Activated T-cell treated with anti-CD3 and anti-CD28 coated beads for 4 hours (primary cell): ENCODE measurements around the gene IPCEF1.
A peak's percentile ranks its signal among the peaks of the same experiment; 100 is the strongest.

ENCODE experiments used
- DNase-seq: peaks from one replicate; pipeline ENCODE4 v3.0.0-alpha.2; 2020

The IPCEF1 gene

DNA sequence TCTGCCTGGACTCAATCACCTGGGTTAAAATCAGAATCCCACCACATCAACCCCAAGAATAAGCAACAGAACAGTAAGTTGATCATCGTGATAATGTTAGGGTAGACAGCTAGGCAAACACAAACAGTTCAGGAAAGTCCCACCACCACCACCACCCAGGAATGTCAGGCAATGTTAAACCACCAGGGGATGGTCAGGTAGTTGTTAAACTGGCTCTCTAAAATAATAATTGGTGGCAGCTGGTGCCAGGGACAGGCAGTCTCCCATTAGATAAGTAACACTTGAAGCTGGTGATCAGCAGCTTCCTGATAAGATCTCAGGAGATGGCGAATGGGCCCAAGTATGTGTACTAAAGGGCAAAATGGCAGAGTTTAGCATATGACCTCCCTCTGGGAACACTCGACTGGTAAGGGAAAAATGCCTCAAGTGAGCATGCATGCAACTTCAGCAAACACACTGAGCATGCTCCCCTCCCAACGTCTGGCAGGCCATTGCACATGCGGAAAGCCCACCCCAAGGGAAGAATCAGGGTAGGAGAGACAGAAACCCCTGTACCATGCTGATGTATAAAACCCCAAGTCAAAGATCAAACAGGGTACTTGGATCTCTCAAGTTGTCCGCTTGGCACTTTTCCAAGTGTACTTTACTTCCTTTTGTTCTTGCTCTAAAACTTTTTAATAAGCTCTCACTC lies 66.6 kb downstream of the IPCEF1 start:
- DNase-seq = no peak

DNA sequence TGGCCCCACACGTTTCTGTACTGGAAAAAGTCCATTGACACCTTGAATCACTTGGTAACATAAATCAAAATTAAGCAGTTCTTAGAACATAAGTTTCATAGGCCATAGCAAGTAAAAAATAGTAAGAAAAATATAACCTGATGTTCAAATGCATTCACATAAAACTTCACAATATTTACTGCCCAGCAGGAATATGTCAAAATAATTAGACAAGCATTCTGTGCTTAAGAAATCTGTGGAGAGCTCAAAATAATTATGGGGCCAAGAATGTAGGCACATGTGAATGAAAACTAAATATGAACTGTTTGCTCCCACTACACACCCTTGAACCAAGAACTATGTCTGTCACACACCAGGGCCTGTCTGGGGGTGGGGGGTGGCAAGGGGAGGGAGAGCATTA lies 70.8 kb downstream of the IPCEF1 start:
- no peak for DNase-seq

DNA sequence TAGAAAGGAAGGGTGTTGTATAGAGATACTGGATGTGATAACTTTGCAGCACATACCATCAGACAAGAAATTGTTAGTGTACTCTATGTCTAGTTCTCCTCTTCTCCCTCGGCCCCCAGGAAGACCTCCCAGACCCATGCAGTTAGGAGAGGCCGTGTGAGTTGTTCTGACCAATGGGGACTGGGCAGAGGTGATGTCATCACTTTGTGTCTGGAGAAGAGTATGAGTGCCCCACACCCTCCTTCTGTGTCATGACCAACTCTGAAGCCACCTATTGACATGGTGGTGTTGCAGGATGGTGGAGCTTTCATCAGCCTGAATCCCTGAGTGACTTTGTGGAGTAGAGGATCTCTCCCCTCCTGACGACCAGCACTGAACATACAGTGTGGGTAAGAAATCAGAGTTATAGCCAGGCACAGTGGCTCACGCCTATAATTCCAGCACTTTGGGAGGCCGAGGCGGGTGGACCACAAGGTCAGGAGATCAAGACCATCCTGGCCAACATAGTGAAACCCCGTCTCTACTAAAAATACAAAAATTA lies 72.2 kb downstream of the IPCEF1 start:
- no peak for DNase-seq

DNA sequence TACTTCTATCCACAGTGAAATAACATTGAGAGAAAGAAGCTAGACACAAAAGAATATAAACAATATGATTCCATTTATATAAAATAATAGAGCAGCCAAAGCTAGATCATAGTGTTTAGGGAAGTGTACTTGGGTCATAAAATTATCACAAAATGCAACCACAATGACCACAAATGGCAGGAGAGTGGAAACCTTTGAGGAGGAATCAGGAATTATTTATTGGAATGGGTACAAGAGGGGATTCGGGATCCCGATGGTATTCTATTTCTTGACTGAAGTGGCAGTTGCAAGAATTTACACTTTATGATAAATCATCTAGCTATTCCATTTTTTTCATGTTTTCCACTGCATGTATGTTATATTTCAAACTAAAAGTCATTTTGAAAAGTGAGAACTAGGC lies 76.1 kb downstream of the IPCEF1 start:
- DNase-seq = no peak

DNA sequence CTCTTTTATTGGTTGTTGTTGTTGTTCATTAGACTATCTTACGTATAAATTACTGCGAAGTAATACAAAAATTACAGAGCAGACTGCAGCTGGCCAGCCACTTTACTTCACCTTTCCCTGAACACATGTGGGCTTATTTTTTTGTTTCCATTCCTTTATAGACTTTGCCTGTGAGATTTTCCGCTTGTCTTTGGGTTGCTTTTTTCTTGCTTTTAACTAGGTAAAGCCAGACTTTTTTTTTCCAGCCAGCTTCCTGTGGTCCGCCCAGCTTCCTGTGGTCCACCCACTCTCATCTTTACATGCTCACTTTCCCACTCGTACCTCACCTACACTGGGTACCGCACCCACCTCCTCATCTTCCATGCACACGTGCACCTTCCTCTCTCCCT lies 79.0 kb downstream of the IPCEF1 start:
- peak; percentile 29 for DNase-seq

DNA sequence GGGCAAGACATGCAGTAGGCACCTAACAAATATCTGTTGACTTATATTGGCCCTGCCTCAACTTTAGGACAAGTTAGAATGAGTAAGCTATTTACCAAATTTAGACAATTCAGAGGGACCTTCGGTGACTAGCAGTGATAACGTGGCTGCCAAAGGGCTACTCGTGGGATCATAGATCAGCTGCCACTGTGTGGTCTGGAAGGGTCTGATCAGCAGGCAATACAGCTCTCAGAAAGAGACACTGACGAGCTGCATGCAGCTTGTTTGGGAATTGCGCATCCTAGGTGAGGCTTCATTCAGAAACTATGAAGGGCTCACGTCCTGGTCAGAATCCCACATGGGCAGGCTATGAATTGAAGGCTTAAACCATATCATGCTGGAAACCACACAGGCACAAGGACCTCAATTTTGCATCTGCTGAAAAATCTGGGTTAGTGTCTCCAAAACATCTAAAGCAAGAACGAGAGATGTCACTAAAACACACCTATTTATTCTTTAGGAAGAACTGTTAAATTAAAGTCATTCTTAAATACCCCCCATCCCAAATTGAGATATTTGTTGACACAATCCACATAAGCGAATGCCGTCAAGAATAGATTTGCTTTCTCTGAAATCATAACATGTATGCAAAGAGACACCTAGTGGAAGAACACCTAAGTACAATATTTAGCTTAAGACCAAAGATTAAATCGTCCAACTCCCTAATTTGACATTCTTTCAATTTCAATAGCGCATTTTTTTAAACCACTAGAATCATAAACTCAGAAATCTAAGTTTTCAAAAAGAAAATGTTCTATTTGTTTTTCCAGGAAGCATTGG lies 79.6 kb downstream of the IPCEF1 start:
- DNase-seq = no peak

DNA sequence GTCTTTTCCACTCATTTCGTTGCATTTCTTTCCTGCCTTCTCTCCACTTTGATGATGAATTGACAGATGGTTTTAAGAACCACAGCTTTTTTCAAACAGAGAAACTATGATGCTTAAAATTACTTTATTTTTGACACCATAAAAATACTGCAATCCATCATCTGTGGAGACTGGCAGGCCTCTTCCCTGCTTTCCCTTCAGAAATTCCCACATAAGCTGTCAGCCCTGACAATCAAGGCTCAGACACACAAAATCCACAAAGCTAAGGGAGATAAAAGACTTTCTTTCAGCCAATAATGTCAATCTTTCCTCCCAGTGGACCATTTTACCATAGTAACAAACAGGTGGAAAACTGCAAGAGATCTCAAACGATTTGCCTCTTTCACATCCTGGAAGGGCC lies 82.4 kb downstream of the IPCEF1 start:
- no peak for DNase-seq

DNA sequence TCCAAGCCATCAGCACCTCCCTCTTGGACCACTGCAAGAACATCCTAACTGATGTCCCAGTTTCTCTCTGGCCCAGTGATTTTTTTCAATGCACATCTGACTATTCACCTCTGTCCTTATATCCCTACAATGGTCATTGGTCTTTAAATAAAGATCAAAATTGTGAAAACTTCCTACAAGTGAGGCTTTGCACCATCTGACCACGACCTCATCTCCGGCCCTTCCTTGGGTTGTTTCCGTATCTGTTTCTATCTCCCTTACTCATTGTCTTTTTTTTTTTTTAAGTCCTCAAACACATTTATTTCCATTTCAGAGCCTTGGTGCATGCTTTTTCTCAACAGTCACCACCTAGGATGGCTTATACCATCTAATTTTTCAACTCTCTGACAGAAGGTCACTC lies 88.1 kb downstream of the IPCEF1 start:
- DNase-seq = no peak

DNA sequence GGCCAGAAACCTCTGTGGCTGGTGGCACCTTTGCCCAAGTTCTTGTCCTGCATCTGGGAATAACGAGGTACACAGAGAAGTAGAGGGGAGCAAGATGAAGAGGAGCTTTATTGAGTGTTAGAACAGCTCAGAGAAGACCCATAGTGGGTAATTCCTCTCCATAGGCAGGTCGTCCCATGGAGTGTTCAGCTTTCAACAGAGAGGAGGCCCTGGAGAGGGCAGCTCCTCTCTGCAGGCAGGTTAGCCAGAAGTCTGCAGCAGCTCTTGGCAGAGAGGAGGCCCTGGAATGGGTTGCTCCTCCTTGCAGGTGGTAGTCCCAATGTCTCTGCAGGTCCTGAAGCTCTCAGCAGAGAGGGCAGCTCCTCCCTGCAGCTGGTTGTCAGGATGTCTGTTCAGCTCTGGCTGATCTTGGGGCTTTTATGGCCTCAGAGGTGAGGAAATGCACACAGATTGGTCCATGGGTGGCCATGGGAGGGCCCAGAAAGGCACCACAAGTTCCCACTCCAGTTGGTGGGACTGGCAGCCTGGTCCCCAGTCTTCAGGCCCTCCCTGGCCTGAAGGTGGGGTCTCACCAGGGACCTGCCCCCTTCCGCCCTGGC lies 89.0 kb downstream of the IPCEF1 start:
- no peak for DNase-seq

DNA sequence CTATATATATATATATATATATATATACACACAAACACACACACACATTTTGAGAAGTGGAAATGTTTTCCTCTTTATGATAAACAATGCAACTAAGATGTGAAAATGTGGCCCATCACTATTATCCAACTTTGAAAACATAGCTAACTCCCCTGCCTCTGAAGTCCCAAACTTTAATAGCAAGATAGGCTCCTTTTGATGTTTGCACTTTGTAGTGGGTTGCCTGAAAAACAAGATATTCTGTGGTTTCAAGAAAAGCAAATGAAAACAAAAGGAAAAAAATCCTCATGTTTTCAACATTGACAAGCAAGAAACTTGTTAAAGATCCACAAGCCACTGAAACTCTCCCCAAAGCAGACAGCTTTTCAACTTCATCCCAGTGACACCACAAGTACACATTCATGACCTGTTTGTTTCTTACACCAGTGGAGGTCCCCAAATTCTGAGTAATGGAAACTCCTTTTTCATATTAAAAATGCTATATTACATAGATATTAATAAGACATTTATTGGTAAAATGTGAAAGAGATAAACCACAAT lies 90.0 kb downstream of the IPCEF1 start:
- no peak for DNase-seq

DNA sequence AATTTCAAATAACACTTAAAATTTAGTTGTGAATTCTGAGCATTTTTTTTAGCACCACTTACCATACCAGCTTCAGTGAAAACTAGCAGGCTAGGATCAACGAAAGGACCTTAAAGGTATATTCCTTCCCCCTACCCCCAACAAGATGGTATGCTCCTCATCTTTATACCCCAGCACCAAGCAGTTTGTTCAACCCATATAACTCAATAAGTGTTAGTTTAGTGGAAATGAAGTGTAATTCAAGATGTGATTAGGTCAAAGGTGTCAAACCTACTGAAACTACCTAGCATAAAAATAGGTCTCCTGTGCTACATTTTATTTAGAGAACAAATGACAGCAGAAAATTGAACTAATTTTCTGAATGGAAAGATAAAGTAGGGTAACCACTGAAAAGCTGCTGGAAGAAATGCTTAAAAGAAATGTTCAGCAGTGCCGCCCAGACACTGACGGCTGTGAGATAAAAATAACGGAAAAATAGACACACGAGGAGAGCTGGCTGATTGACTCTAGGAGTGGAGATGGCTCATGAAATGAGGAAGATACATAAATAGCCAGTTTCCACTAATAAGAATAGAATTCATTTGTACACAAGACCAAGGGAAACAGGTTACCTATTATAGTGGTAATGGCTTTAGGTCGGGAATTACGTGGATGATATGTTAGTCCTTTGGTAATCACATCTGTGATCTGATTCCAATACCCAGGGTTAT lies 94.8 kb downstream of the IPCEF1 start:
- no peak for DNase-seq

DNA sequence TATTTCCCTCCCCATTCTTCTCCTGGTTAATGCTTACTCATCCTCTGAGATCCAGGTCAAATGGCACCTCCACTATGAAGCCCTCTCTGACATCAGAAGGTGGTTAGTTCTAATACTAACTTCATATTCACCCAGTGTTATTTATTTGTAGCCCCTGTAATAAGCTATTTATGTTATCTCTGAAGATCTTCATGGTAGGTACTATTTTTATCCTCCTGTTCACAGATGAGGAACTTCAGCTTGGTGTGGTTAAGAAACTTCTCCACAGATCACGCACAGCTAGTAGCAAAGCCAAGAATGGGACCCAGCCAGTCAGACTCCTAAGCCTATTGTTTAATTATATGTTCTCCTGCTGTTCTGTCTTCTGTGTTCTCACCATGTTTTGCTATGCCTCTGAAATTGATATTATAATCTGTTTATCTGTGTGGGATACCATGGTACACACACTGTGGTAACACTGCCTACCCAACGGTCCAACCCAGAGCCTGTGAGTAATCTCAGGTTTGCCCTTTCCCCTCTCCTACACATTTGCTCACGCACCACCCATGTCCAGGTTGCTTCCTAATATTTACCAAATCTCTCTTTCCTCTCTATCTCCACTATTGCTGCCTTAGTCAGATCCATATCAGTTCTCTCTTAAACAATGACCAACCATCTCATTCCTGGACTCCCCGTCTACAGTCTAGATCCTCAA lies 98.4 kb downstream of the IPCEF1 start:
- no peak for DNase-seq

DNA sequence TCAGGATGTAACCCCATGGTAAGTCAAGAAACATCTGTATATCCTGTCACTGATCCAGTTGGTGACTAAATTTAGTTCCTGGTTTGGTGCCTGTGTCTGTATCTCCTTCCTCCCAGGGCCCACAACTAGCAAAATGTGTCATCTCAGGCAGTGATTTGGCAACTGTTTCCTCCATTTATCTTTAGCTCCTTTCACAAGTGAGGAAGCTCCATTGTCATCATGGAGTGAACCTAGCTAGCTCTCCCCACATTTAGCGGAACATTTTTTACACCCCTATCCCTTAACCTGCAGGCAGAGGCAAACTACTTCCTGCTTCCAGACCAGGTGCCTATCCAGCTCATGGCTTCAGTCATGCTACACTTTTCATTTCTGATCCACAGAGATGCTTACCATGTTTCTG lies 99.5 kb downstream of the IPCEF1 start:
- DNase-seq = no peak

DNA sequence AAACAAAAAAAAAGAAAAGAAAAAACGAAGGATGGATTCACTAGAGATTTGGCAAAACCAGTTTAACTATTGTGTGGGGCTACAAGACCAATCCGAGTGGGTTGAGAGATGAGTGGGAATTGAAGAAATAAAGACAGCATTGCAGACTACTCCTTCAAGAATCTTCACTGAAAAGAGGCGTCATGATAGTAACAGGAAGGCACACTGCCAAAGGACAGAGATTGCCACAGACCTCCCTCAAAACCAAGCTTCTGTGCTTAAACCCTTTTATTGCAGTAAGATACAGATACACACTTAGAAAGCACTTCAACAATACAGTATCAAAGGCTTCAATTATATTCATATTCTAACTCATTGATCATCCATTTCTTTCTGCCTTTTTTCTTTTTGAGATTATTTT lies 103.9 kb downstream of the IPCEF1 start:
- no peak for DNase-seq

DNA sequence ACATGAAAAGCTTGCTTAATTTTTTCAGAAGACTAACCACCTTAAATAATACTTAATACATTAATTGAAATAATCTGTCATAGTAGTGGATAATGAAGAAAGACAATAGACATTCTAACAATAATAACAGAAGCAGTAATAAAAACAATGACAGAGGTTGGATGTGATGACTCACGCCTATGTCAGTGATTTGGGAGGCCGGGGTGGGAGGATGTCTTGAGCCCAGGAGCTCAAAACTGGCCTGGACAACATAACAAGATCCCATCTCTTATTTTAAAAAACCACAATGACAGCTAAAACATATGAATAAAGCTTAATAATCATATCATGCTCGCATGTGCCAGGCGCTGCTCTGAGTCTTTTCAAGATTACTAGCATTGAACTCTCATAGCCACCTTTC lies 105.5 kb downstream of the IPCEF1 start:
- DNase-seq = no peak

DNA sequence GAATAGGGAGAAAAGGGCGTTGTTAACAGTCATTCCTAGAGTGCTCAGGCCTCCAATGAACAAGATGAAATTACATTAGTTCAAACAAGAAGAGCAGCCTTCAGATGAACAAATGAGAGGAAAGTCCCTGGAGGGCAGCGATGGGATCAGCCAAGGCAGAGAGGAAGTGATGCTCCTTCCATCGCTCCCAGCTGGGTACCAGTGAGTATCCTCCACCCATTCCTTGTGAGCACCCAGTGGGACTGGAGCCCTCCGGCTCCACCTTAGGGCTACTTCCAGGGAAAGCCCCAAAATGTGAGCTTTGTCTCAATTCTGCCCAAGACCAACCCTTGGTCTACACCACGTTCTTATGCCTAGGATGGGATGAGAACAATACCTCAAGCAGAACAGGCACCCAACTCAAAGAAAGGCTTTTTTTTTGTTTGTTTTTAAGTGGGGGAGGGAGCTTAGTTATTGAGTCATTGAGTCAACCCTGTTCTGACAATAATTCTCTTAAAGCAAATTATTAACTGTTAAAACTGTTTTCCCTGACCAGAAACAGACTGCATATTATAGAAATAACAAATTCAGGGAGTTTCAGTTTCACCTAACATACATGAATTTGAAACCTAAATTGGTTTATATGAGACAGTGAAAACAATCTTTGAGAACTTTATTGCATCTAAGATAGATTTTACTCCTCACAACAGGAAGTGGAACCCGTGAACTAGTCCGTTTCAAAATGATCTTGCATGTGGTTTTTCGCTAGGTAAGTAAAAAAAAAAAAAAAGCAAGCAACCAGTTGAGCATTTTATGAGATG lies 106.9 kb downstream of the IPCEF1 start:
- DNase-seq = no peak

DNA sequence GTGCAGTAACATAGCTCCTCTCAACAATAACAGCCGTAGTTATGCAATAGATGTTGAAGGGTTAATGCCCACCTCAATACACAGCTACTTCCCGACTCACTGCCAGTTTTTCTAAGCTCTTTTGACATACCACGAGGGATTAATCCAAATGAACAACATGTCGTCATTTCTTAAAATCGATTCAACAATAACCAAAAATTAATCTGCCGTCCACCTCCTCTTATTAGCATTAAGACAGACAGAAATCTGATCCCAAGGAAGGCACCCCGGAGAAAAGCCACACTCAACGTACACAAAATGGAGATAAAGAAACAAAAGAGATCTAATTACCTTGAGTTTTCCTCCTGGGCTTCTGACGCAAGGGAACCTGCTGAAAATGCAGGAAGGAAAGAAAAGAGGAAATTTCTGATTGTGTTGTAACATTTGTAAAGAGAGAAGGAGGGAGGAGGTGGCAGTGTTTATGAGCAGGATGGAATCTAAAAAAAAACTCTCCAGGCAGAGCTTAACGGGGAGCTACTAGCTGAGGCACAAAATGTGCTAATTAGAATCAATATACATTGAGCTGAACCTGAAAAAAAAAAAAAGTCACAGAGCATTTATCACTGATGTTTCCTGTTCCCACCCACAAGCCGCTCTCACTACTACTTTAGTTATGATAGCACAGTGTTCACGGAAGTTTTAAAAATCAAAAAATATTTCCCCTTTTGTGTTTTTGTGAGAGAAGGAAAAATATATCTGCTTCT lies 109.3 kb downstream of the IPCEF1 start:
- DNase-seq = no peak

DNA sequence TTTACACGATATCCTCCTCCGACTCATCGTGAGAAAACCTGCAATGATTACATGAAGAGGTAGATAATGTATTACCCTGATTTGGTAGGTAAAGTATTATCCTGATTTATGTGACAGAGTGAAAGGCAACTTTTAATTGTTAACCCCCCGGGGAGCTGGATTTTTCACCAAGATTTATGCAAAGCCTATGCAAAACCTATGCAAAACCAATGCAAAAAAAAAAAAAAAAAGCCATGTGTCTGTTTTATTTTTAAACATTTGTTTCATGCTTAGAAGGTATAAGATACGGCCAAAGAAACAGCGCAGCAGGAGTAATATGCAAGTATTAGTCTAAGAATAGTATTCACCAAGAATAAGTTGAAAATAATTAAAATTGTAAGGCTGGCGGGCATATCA lies 109.9 kb downstream of the IPCEF1 start:
- no peak for DNase-seq

DNA sequence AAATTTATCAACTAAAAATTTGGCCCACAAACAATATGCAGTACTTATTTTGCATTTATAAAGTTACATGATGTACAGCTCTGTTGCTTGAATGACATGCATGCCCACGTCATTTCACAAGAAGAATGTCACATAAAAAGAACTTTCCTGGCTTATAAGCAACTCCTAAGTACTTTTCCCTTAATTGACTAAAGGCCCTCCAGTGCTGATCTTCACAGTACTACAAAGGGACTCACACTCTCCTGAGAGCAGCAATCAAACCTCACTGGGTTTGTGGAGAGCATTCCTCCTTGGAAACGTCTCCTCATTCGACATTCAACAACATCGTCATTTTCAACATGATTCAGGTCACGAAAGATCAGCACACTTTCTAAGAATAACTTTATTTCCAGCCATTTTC lies 111.1 kb downstream of the IPCEF1 start:
- DNase-seq = no peak
